ENCODE results near the gene AGMAT.

AGMAT gene, protein sequence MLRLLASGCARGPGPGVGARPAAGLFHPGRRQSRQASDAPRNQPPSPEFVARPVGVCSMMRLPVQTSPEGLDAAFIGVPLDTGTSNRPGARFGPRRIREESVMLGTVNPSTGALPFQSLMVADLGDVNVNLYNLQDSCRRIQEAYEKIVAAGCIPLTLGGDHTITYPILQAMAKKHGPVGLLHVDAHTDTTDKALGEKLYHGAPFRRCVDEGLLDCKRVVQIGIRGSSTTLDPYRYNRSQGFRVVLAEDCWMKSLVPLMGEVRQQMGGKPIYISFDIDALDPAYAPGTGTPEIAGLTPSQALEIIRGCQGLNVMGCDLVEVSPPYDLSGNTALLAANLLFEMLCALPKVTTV

GRCh38 chr1:15584489-15585363, at the start of gene AGMAT:
Gene AGMAT, minus strand, starts transcription at chr1:15585051. Its CDS starts 84 bp downstream, at chr1:15584967.
- FAIRE-seq (no peak), DNase-seq (ENCODE audit: low spot score) (no peak)

GRCh38 chr1:15633756-15634420, 49.0 kb upstream of the AGMAT start:
- no peak for DNase-seq (ENCODE audit: low spot score)
- no peak for FAIRE-seq

DNA sequence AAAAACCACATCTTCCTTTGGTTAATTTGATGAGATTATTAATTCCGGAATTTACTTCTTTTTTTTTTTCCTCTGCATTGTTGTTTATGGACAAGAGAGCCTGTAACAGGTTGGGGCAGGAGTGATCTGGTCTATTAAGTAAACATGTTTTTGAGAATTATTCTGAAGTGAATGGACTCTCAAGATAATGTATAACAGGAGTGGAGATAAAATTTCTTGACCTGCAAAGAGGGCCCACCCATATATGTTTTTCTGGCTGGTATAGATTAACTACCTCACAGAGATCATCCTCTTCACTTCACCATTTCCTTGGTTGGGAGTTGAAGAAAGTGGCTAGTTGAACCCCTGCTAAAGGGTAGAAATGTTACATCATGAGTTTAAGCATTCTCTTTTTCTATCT, 43.2 kb upstream of the AGMAT start:
- DNase-seq (ENCODE audit: low spot score) (no peak), FAIRE-seq (no peak)

- FAIRE-seq, result no peak
- DNase-seq (ENCODE audit: low spot score), result no peak
These were observed 42.6 kb upstream of the AGMAT start for GRCh38 chr1:15627343-15627988.

GRCh38 chr1:15626269-15626950, 41.6 kb upstream of the AGMAT start:
- DNase-seq (ENCODE audit: low spot score) (no peak), FAIRE-seq (no peak)

DNA sequence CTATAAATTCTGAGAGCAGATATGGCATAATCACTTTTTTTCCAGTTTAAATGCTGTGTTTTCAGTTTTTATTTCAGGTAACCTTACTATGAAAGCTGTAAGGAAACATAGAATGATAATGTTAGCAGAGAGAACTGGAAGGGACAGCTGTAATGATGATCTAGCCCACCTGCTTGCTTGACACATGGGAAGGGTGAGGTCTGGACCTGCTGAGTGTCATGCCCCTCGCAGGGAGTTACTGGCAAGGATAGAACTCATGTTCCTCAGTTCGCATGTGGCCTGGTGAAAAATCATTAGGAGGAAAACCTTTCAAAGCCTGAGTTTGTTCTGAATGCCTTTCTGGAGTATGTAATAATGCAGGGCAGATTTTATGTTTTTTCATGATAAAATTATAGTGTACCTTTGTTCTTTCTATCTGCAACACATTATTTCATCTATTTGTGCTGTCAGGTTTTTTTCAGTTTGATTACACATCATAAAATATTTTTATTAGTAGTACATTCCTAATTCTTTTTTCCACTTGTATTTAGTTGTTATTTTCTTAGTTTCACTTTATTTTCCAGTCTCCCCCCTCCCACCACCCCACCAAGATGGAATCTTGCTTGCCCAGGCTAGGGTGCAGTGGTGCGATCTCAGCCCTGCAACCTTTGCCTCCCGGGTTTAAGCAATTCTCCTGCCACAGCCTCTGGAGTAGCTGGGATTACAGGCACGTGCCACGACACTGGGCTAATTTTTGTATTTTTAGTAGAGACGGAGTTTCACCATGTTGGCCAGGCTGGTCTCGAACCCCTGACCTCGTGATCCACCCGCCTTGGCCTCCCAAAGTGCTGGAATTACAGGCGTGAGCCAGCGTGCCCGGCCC, 40.4 kb upstream of the AGMAT start:
- DNase-seq (ENCODE audit: low spot score), result no peak
- no peak for FAIRE-seq

DNA sequence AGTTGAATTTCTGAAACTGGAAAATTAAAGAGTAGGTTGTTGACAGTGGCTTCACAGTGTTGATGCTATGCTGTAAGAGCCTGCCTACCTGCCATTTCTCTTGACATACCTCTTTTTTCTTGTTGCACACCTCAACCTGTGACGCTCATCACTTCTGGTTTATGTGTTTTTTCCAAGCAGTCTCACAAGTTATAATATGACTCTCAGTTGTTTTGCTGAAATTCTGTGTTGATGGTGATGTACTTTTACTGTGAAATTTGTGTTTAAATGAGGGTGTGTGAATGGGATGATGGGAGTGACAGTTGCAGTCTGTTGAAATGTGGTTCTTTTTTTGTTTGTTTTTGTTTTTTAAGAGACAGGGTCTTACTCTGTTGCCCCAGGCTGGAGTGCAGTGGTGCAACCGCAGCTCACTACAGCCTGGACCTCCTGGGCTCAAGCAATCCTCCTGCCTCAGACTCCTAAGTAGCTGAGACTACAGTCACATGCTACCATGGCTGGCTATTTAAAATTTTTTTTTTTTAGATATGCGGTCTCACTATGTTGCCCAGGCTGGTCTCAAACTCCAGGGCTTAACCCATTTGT, 39.4 kb upstream of the AGMAT start:
- DNase-seq (ENCODE audit: low spot score) (no peak), FAIRE-seq (no peak)

DNA sequence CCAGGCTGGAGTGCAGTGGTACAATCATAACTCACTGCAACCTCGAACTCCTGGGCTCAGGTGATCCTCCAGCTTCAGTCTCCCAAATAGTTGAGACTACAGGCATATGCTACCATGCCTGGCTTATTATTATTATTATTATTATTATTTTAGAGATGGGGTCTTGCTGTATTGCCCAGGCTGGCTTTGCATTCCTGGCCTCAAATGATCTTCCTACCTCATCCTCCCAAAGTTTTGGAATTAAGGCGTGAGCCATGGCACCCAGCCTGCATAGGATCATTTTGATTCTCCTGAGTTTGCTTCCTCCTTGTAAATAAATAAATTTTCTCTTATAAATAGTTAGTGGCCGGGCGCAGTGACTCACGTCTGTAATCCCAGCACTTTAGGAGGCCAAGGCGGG, 38.6 kb upstream of the AGMAT start:
- DNase-seq (ENCODE audit: low spot score), result no peak
- no peak for FAIRE-seq

- FAIRE-seq (no peak), DNase-seq (ENCODE audit: low spot score) (no peak)
These were observed 38.0 kb upstream of the AGMAT start for GRCh38 chr1:15622712-15623373.

- DNase-seq (ENCODE audit: low spot score) (no peak), FAIRE-seq (no peak)
These were observed 37.1 kb upstream of the AGMAT start for GRCh38 chr1:15621975-15622374.

GRCh38 chr1:15620902-15621682, 36.2 kb upstream of the AGMAT start:
- FAIRE-seq (no peak), DNase-seq (ENCODE audit: low spot score) (no peak)

DNA sequence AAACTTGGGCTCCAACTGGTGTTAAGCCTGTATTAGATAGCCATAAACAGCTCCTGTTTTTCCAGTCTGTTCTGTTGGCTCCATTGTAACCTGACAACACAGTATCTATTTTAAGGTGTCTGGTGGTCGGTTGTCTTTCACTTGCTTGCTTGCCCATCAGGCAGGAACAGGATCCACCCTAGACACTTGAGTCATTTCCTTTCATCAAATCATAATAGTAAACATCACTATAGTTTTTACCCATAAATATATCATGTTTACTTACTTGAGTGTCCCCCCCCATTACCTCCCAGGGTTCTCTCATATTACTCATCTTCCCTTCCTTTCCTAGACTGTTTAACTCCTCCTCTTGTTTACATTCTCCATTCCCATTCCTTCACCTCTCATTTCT, 35.3 kb upstream of the AGMAT start:
- FAIRE-seq (no peak), DNase-seq (ENCODE audit: low spot score) (no peak)

DNA sequence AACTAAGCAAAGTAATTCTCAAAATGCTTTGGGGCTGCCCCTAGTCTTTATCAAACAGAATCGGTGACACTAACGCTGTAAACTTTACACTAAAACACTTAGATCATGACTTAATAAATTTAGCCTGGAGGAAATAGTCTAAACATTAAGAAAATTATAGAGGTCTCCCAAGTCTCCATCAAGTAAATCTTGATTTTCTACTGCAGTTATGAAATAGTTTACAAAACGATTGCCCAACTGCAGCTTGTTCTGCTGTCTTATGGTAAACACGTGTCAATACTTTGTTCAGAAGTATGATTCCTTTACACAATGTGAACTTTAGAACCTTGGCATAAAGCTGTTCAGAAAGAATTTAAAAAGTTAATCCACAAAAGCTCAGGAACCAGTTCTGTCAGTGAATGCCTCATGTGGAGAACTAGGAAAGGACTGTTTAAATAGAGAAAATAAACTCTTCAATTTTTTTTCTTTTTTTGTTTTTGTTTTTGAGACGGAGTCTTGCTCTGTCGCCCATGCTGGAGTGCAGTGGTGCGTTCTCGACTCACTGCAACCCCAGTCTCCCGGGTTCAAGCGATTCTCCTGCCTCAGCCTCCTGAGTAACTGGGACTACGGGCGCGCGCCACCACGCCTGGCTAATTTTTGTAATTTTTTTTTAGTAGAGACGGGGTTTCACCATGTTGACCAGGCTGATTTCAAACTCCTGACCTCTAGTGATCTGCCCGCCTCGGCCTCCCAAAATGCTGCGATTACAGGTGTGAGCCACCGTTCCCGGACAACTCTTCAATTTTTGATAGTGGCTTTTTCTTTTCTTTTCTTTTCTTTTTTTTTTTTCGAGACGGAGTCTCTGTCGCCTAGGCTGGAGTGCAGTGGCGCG, 34.0 kb upstream of the AGMAT start:
- no peak for FAIRE-seq
- DNase-seq (ENCODE audit: low spot score), result no peak

- no peak for DNase-seq (ENCODE audit: low spot score)
- FAIRE-seq, result no peak
These were observed 33.3 kb upstream of the AGMAT start for GRCh38 chr1:15618077-15618654.

GRCh38 chr1:15617173-15618076, 32.6 kb upstream of the AGMAT start, which contains the start of gene DDI2:
Gene DDI2, plus strand, starts transcription at chr1:15617458. Its CDS starts 213 bp downstream, at chr1:15617671.
- DNase-seq (ENCODE audit: low spot score) (peak; percentile 94), FAIRE-seq (peak; percentile 88)

Data from urothelium cell line (cell line).